ENCODE data around the gene TXNDC15.
"Not testable (repeated sequence)": the region's sequence is repeated elsewhere in the genome, so short reads cannot be mapped to it uniquely, and the experiment has no call there.

TXNDC15 gene

GRCh38 chr5:134873987-134874830, at the start of gene TXNDC15:
TXNDC15 (plus strand) TSS chr5:134874371; CDS start chr5:134874428, 57 bp downstream.
- TF ChIP-seq SUZ12 (IDR thresholded peaks at IDR 0.05; ENCODE audit: extremely low read depth, insufficient read depth, insufficient read length) (no peak), YY1 (IDR thresholded peaks at IDR 0.05; ENCODE audit: insufficient read depth, insufficient read length) (peak; percentile 97), ZNF274 (IDR thresholded peaks at IDR 0.05; ENCODE audit: low read depth, low read length) (no peak)
- peak; percentile 77 for DNase-seq (ENCODE audit: low read depth, low spot score)
- H3K4me1 ChIP-seq (ENCODE audit: insufficient read depth, insufficient read length), result no peaks in the 10 kb centered on the region

GRCh38 chr5:134824681-134825080, 49.5 kb upstream of the TXNDC15 start:
- Histone ChIP-seq H3K36me3 (ENCODE audit: insufficient read depth, insufficient read length, low read length) (peaks cover 66% of the 10 kb centered on the region), H3K9ac (ENCODE audit: insufficient read length, low read depth) (no peak overlapping the region), H3K27me3 (ENCODE audit: insufficient read depth, insufficient read length) (no peaks in the 10 kb centered on the region), H3K4me3 (ENCODE audit: insufficient read length, low read depth) (no peak overlapping the region), H3K4me1 (ENCODE audit: insufficient read depth, insufficient read length) (no peaks in the 10 kb centered on the region), H3K9me3 (ENCODE audit: insufficient read depth, low read length) (no peaks in the 10 kb centered on the region)
- TF ChIP-seq ZNF274 (IDR thresholded peaks at IDR 0.05; ENCODE audit: low read depth, low read length), result no peak
- no peak for TF ChIP-seq YY1 (IDR thresholded peaks at IDR 0.05; ENCODE audit: insufficient read depth, insufficient read length)
- no peak for TF ChIP-seq SUZ12 (IDR thresholded peaks at IDR 0.05; ENCODE audit: extremely low read depth, insufficient read depth, insufficient read length)
- DNase-seq (ENCODE audit: low read depth, low spot score), result no peak

More at GRCh38 chr5:134873987-134874830, at the start of gene TXNDC15:
- Histone ChIP-seq H3K9ac (ENCODE audit: insufficient read length, low read depth) (peak within 1 kb of the TSS; percentile 95), H3K36me3 (ENCODE audit: insufficient read depth, insufficient read length, low read length) (no peaks in the 10 kb centered on the region), H3K27me3 (ENCODE audit: insufficient read depth, insufficient read length) (no peaks in the 10 kb centered on the region), H3K9me3 (ENCODE audit: insufficient read depth, low read length) (no peaks in the 10 kb centered on the region), H3K4me3 (ENCODE audit: insufficient read length, low read depth) (peak within 1 kb of the TSS; percentile 85)

- Histone ChIP-seq H3K4me1 (ENCODE audit: insufficient read depth, insufficient read length) (no peaks in the 10 kb centered on the region), H3K9me3 (ENCODE audit: insufficient read depth, low read length) (no peaks in the 10 kb centered on the region), H3K27me3 (ENCODE audit: insufficient read depth, insufficient read length) (no peaks in the 10 kb centered on the region), H3K36me3 (ENCODE audit: insufficient read depth, insufficient read length, low read length) (peaks cover 66% of the 10 kb centered on the region), H3K4me3 (ENCODE audit: insufficient read length, low read depth) (no peak overlapping the region), H3K9ac (ENCODE audit: insufficient read length, low read depth) (no peak overlapping the region)
- no peak for TF ChIP-seq YY1 (IDR thresholded peaks at IDR 0.05; ENCODE audit: insufficient read depth, insufficient read length)
- no peak for TF ChIP-seq ZNF274 (IDR thresholded peaks at IDR 0.05; ENCODE audit: low read depth, low read length)
- TF ChIP-seq SUZ12 (IDR thresholded peaks at IDR 0.05; ENCODE audit: extremely low read depth, insufficient read depth, insufficient read length), result no peak
- no peak for DNase-seq (ENCODE audit: low read depth, low spot score)
These were observed 49.0 kb upstream of the TXNDC15 start for GRCh38 chr5:134825212-134825611.

- no peak for DNase-seq (ENCODE audit: low read depth, low spot score)
- Histone ChIP-seq H3K36me3 (ENCODE audit: insufficient read depth, insufficient read length, low read length) (peaks cover 65% of the 10 kb centered on the region), H3K27me3 (ENCODE audit: insufficient read depth, insufficient read length) (no peaks in the 10 kb centered on the region), H3K4me1 (ENCODE audit: insufficient read depth, insufficient read length) (no peaks in the 10 kb centered on the region), H3K4me3 (ENCODE audit: insufficient read length, low read depth) (no peak overlapping the region), H3K9ac (ENCODE audit: insufficient read length, low read depth) (no peak overlapping the region), H3K9me3 (ENCODE audit: insufficient read depth, low read length) (no peaks in the 10 kb centered on the region)
- TF ChIP-seq SUZ12 (IDR thresholded peaks at IDR 0.05; ENCODE audit: extremely low read depth, insufficient read depth, insufficient read length), result no peak
- TF ChIP-seq ZNF274 (IDR thresholded peaks at IDR 0.05; ENCODE audit: low read depth, low read length), result no peak
- TF ChIP-seq YY1 (IDR thresholded peaks at IDR 0.05; ENCODE audit: insufficient read depth, insufficient read length), result no peak
These were observed 40.7 kb upstream of the TXNDC15 start for GRCh38 chr5:134833340-134834032.

GRCh38 chr5:134835623-134836022, 38.5 kb upstream of the TXNDC15 start:
- Histone ChIP-seq H3K9ac (ENCODE audit: insufficient read length, low read depth) (no peak overlapping the region), H3K4me1 (ENCODE audit: insufficient read depth, insufficient read length) (no peaks in the 10 kb centered on the region), H3K4me3 (ENCODE audit: insufficient read length, low read depth) (no peak overlapping the region), H3K9me3 (ENCODE audit: insufficient read depth, low read length) (no peaks in the 10 kb centered on the region), H3K27me3 (ENCODE audit: insufficient read depth, insufficient read length) (no peaks in the 10 kb centered on the region), H3K36me3 (ENCODE audit: insufficient read depth, insufficient read length, low read length) (peaks cover 64% of the 10 kb centered on the region)
- no peak for DNase-seq (ENCODE audit: low read depth, low spot score)
- no peak for TF ChIP-seq ZNF274 (IDR thresholded peaks at IDR 0.05; ENCODE audit: low read depth, low read length)
- no peak for TF ChIP-seq YY1 (IDR thresholded peaks at IDR 0.05; ENCODE audit: insufficient read depth, insufficient read length)
- no peak for TF ChIP-seq SUZ12 (IDR thresholded peaks at IDR 0.05; ENCODE audit: extremely low read depth, insufficient read depth, insufficient read length)

- DNase-seq (ENCODE audit: low read depth, low spot score), result no peak
- H3K27me3 ChIP-seq (ENCODE audit: insufficient read depth, insufficient read length), result no peaks in the 10 kb centered on the region
- H3K36me3 ChIP-seq (ENCODE audit: insufficient read depth, insufficient read length, low read length), result peaks cover 65% of the 10 kb centered on the region
- no peak overlapping the region for H3K4me3 ChIP-seq (ENCODE audit: insufficient read length, low read depth)
- no peak overlapping the region for H3K9ac ChIP-seq (ENCODE audit: insufficient read length, low read depth)
- no peak for TF ChIP-seq SUZ12 (IDR thresholded peaks at IDR 0.05; ENCODE audit: extremely low read depth, insufficient read depth, insufficient read length)
- no peak for TF ChIP-seq ZNF274 (IDR thresholded peaks at IDR 0.05; ENCODE audit: low read depth, low read length)
- TF ChIP-seq YY1 (IDR thresholded peaks at IDR 0.05; ENCODE audit: insufficient read depth, insufficient read length), result no peak
- H3K9me3 ChIP-seq (ENCODE audit: insufficient read depth, low read length), result no peaks in the 10 kb centered on the region
- no peaks in the 10 kb centered on the region for H3K4me1 ChIP-seq (ENCODE audit: insufficient read depth, insufficient read length)
These were observed 36.5 kb upstream of the TXNDC15 start for GRCh38 chr5:134837530-134838181.

GRCh38 chr5:134838361-134838760, 35.8 kb upstream of the TXNDC15 start:
- not testable (repeated sequence) for H3K4me1 ChIP-seq (ENCODE audit: insufficient read depth, insufficient read length); H3K4me3 ChIP-seq (ENCODE audit: insufficient read length, low read depth); DNase-seq (ENCODE audit: low read depth, low spot score); H3K9ac ChIP-seq (ENCODE audit: insufficient read length, low read depth); H3K9me3 ChIP-seq (ENCODE audit: insufficient read depth, low read length); H3K27me3 ChIP-seq (ENCODE audit: insufficient read depth, insufficient read length)
- peaks cover 59% of the 10 kb centered on the region for H3K36me3 ChIP-seq (ENCODE audit: insufficient read depth, insufficient read length, low read length)
